Effector CD8-positive, alpha-beta T cell (primary cell): ENCODE measurements around the gene FGFR3.

Experiments used
- DNase-seq: peaks from one replicate; lab custom pipeline; 2025; lab: John Stamatoyannopoulos, UW

FGFR3 gene

DNA sequence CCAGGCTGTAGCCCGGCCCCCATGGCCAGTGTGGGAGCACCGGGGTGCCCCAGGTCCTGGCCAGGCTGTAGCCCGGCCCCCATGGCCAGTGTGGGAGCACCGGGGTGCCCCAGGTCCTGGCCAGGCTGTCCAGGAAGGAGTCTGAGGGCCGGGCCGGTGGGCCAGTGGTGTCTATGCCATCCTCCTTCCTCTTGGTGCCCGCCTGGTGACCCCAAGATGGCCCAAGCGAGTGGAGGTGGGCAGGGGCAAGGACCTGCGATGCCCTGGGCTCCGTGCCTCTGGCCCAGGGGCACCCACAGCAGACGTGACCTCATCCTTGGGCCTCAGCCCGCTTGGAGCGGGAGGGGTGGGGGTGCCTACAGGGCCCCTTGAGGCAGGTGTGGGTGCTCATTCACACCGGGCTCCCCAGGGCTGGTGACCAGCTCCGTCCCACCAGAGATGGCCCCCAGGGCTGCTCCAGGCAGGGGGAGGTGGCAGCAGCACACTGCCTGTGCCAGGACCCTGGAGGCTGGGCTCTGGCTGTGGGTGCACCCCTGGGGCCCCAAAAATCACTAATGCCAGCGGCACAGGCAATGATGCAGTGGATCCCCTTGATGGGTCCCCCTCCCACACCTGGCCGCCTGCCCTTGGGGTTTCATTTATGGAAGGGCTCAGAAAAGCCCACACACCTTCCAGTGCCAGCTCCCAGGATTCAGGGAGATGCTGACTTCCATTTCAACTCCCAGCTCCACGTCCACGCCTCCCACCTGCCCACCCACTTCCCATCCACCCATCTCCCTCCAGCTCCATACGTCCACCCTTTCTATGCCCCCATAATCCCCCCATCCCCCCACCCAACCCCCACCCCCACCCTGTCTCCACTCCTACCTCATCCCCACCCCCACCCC is 36.0 kb upstream of the FGFR3 start:
- DNase-seq, result no peak

DNA sequence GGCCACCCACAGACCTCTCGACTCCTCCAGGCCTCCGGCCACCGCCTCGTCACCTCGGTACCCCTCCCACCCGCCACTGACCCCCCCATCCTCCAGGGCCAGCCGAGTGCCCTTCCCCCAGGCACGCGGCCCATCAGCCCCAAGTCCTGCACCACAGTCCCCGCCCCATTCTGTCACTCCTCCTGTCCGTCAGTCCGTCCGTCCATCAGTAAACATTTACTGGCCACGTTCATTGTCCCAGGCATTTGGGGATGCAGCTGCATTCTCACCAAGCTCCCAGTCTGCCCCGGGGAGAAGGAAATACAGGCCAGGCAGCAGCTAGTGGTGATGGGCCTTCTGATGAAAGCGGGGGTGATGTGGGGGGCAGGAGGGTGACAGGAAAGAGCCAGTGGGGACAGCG is 35.3 kb upstream of the FGFR3 start:
- no peak for DNase-seq

DNA sequence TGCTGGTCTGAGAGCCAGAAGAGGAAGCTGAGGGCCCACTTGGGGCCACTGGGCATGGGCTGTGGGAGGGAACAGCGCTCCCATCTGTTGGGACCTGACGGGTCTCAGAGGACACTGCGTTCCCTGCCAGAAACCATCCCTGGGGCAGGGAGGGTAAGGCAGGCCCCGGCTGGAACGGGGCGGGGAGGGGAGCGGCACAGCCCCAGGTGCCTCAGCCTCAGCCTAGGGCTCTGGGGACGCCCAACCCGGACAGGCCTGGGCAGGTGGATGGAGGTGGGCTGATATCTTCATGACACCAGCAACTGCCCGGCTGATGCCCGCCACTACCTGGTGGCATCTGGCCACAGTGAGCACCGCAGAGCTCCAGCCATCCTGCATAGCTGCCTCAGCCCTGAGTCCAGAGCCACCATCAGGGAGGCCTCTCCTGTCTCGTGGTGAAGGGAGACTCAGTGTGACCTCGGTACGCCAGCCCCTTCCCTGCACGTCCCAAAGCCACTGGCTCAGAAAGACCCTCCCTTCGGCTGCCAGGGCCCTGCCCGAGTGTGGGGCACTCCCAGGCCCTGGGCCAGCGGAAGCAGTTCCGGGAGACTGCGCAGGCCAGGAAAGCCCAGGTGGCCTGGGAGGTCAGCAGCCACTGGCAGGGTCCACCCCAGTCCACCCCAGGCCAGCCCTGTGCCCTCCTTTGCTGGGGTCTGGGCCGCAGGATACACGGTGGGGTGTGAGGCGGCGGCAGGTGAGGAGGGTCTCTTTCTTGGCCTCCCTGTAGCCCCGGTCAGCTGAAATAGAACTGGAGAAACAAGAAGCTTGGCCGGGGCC is 34.6 kb upstream of the FGFR3 start:
- no peak for DNase-seq

DNA sequence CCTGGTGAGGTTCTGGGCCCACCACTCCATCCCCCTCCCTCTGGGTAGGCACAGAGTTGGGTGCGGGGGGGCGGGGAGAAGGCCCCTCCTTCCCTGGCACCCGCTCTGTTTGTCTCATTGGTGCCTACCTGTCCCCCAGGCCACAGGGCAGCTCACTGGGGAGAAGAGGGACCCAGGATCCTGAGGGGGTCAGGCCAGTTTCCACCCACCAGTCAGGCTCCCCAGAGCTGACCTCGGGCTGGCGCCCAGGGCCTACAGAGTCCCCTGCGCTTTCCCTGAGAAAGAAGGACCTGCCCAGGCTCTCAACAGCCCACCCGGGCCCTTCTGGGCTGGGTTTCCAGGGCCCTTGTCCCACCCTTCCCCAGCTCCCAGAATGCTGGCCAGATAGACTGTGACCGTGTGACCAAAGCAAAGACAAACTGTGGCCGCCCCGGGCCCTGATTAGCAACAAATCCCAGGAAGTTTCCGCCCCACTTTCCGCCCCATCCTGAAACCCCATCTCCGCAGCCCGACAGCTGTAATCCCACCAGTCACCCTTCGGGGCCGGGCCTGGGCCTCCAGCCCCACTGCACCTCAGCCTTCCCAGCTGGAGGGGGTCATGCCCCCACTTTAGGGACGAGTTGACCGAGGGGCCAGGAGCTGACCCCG is 33.8 kb upstream of the FGFR3 start:
- DNase-seq, result no peak

DNA sequence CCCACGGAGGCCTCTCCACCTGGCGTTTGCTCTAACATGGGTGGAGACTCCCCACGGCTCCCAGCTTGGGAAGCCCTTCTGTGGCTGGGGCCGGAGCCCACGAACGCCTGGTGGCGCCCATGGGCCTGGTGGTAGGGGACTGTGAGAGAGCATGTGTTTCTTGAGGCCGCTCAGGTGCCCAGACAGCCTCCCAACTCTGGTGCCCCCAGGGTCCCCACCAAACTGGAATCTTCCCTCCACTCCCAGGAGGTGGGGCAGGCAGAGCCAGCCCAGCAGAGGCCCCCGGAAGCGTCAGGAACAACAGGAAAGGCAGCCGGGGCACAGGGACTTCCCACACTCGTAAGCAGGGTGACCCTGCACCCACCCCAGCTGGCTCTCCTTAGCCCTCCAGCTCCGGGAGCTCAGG is 33.3 kb upstream of the FGFR3 start:
- DNase-seq, result no peak

DNA sequence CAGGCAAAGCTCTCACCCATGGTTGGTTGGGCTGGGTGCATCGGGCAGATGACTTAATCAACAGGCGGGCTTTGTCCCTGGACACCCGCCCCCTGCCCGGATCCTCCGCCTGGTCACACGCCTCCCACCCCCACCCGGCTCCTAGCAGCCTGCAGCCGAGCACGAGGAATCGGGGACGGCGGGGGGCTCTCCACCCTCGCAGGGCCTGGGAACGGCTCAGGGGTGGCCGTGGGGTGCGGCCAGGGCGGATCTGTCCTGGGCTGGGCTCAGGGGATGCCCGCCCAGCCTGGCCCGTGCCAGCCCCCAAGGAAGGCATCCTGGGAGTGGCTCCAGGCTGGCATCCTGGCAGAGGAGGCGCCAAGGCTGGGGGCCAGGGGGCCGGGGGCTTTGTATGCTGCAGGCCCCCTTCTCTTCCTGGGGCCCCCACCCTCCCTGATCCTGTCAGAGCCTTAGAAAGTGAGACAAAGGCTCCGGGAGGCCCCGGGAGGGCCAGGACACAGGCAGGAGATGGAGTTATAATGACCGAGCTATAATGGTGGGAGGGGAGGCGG is 32.5 kb upstream of the FGFR3 start:
- DNase-seq, result no peak

DNA sequence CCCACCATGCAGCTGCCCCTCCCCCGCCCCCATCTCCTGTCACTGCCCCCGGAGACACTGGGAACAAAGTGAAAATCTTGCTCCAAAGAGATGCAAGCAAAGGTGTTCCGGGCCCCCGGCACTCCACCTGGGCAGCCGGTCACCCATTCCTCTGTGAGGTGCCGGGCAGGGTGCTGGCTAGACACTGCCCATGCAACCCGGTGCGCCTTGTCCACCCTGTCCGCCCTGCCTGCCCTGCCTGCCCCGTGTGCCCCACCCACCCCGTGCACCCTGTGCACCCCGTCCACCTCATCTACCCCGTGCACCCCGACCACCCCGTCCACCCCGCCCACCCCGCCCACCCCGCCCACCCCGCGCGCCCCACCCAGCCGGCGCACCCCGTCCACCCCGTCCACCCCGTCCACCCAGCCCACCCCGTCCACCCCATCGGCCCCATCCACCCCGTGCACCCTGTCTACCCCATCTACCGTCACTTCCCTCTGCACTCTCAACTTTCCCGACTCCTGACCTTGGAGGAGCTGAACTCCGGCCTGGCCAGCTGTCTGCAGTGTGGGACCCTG is 31.9 kb upstream of the FGFR3 start:
- no peak for DNase-seq

DNA sequence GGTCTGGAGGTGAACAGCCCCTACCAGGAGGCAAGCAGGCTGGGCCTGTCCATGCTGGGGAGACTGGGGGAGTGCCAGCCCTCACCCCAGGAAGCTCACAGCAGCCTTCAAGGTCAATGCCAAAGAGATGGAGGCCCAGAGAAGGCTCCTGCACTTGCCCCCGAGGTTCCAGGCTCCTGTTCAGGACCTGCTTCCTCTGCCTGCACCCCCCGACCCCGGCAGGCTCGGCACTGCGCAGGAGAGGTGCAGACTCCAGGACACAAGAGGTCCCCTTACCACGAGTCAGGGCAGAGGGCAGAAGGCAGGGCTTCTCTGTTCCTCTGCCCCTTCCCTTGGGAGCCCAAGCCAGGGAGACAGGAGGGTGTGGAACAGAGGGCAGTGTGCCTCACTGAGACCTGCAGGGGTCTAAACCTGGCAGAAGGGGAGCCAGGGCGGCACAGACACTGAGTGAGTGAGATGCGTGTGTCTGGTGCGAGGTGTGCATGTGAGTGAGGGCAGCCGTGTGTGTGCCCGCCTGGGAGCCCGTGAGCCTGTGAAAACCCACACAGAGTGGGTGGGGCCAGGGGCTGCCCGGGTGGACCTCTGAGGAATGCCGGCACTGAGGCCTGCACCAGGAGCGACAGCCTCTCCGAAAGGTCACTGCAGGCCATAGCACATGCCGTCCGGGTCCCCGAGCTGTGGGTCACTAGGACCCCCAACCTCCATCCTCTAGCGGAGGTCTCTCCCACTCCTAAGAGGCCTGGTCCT is 30.7 kb upstream of the FGFR3 start:
- DNase-seq, result no peak

DNA sequence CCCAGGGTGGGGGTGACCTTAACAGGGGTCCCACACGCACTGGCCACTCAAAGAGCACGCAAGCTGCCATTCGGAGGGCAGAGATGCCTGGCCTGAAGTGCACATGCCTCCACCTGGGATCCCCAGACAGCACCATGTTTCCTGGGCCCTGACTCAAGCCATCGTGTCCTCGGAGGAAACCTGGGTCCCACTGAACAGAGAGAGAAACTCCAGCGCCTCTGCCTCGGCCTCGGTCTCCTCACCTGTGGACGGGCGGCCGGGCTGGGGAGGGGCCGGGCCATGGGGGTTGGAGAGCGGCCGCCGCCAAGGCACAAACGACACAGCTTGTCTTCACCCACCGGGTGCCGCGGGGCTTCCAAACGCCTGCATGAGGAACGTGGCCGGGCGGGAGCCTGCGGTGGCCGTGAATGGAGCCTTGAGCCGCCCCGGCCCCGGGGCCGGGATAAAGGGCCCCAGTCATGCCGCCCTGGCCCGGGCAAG is 30.0 kb upstream of the FGFR3 start:
- DNase-seq, result no peak

DNA sequence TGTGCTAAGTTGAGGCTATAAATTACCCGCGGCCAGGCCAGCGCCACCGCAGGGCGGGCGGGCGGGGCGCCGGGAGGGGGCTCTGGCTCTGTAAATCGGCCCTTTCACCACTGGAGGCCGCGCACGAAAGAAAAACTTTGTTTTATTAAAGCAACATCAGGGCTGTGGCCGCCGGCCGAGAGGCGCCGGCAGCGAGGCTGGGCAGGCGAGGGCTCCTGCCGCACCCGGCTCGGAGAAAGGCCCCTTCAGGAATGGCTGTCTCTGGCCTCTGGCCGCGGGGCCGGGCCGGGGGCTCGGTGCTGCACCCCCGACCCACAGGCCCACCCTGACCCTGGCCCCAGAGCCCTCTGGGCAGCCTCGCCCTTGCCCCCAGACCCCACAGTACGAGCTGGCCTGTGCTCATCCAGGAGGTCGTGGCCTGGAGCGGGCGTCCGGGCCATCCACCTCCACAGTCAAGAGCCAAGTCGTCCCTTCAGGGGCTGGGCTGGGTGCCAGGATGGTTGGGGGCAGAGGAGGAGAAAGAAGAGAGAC is 29.5 kb upstream of the FGFR3 start:
- no peak for DNase-seq

DNA sequence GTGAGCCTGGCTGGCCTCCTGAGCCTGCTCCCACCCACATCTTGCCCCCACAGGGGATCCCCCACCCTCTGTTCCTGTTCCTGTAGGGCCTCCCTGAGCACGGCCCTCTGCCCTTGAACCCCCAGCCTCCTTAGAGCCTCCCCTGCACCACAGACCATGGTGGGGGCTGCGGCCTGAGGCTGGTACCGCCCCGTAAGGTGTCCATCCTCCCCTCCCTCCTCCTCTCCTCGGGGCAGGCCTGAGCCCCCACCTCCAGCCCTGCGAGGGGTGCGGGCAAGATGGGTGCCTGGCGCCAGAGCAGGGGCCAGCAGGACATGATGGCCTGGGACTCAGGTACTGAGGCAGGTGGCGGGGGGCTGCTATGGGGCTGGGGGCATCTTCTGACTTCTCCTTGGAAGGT is 28.4 kb upstream of the FGFR3 start:
- no peak for DNase-seq

DNA sequence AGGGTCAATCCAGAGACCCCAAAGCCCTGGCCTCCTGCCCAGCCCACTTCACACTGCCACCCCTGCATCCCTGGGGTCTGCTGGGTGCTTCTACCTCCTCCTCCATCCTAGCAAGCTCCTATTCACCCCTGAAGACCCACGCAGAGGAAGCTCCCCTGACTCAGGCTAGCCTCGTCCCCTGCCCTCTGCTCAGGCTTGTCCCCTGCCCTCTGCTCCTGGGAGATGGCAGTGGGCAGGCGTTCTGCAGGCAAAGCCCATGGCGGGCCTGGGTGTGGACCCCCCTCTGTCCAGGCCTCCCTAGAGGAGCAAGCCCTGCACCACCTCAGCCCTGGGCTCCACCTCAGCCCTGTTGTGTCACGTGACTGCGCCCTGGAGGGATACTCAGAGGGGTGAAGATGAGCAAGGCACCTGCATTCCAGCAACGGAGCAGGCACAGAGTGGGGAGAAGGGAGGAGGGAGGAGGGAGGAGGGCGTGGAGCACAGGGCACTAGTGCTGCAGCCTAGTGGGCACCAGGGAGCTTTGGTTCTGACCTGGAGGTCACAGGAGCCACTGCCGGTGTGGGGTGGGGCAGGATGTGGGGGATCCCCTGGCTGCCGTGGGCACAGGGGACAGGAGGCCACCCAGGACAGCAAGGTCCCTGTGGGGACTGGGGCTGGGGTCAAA is 27.6 kb upstream of the FGFR3 start:
- DNase-seq, result no peak

DNA sequence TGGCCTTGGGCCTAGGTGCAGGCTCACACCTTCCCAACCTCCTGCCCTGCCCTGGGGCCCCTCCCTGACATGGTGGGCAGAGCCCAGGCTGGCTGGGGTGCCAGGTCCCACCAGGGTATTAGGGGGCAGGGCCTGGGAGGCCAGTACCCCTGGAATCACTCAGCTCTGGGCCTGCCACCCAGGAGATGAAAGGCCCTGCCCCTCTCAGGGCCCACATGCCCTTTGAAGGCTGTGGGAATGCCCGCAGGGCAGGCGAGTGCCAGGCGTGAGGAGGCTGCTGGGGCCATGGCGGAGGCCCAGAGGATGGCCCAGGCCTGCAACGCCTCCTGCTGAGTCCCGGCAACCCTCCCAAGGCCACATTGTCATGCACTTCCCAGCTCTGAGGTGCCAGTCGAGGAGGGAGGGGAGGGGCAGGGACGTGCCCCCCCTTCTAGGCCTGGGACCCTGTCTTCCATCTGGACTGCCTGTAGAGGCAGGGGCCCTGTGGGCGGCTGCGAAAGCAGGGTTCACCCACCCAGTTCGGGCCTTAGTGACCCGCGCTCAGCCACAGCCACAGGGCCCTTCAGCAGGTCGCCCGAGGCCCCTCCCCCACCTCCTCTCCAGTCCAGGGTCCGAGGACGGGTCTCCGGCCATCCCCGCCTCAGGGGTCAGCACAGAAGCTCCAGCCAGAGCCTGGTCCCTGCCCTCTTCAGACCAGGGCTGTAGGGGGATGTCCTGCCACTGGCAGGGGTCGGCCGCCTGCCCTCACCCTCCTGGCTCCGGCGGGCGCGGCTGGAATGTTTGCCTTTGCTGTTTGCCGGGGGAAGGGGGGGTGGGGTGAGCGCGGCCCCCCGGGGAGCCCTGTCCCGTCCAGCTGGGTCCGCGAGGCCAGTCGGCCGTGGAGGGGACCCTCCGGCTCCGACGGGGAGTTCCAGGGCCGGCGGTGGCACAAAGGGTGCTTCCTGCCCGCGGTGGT is 26.7 kb upstream of the FGFR3 start:
- DNase-seq, result no peak

DNA sequence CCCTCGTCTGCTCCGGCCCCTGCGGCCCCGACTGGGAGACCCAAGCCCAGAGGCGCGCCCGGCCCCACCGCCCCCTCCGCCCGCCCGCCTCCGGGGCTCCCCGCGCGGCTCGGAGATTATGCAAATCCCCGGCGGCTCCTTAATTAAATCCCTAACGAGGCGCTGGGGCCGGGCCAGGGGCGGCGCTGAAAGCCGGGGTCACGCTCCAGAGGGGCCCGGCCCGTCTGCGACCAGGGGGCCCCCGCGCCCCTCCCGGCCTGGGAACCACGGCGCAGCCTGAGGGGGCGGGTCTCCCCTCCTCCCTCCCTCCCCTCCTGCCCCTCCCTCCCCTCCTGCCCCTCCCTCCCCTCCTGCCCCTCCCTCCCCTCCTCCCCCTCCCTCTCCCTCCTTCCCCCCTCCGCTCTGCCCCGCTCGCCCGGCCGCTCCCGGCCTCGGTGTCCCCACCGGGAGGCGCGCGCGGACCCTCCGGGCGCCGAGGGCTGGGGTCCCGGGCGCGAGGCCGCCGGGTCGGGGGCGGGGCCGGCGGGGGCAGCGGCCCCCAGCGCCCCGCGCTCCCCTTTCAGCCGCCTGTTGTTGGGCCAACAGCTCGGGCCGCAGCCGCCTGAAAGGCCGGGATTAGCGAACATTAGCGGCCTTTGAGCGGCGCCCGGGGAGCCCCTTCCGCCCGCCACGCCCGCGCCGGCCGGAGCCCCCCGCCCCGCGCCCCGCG is 25.9 kb upstream of the FGFR3 start:
- no peak for DNase-seq

DNA sequence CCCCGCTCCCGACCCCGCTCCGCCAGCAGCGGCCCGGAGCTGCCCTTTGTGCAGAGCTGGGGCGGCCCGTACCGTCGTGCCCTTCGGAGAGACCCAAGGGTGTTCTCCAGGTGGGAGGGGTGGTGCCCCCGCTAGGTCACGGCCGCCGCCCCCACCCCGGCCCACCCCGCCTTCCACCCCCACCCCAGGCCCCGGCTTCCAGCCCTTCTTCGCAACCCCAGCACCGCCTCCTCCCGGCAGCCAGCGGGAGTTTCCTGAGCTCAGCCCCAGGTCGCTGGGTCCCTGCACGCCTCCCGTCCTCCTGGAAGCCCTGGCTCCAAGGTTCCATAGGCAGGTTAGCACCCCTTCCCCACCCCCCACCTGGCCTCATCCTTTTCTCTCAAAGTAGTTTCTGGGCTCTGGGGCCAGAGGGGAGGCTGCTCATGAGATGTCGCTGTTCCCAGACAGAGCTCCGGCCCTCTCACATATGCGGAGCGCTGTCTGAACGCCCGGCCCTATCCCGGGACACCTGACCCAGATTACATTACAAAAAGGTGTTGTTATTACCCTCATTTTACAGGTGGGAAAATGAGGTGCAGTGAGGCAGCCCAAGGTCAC is 25.2 kb upstream of the FGFR3 start:
- DNase-seq, result no peak

DNA sequence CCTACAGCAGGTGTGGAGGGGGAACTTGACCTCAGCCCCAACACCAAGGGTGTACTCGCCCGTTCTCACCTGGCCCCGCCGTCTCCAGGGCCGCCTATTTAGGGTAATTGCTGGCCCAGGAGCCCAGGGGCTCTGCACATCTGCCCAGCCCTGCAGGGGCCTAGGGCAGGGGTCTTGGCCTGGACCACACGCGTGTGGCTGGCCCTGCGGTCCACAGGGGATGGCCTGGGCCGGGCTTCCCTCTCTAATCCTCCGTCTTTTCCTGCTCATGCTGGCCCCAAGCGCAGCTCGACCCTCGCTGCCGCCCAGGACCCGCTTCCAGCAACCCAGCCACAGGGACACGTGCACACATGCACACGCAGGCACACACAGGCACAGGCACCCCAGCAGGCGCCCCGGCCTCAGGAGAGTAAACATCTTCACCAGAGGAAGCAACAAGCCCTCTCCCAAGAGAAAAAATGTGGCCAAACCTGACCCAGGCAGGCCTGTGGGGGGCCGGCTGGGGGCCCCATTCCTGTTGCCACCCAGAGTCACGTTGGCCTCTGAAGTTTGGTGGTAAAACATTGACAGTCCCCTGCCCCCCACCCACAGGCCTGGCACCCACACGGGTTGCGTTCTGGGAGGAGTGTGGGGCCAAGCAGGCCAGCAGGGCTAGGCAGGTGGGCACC is 24.6 kb upstream of the FGFR3 start:
- DNase-seq, result no peak

DNA sequence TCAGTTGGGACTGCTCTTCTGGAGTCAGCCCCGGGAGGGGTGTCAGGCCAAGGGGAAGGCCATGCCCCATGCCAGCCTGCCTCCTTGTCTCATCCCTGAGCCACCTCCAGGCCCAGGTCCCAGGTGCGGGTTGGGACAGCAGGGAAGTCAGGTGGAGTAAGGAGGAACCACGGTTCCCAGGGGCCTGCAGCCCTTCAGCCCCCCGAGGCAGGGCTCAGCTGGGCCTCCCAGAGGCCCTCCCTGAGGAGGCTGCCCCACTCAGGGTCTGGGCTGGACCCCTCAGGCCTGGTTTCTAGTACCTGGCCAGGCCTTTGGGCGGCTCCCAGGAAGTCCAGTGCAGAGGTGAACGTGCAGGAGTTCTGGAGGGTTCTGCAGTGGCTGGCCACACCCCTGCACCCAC is 23.4 kb upstream of the FGFR3 start:
- no peak for DNase-seq

DNA sequence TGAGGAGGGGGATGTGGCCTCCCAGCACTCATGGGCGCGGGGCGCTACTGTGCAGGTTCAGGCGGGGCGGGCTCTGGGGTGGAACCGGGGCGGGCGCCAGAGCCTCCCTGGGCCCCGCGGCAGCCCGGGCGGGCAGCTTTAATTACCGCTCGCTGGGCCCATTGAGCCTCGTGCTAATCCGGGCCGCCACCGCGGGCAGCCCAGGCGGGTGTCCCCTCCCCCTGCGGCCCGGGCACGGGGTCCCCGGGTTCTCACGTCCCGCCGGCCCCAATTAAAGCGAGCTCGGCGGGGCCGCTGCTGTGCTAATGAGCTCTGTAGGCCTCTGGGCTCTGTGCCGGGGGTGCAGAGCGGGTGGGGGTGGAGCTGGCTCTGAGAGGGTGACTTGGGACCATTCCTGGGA is 22.8 kb upstream of the FGFR3 start:
- no peak for DNase-seq
